ENCODE results near the gene MOGAT1. TPM values are rescaled to one million over a fixed set of nuclear protein-coding genes. Genes with fewer than 3 reads are reported as not detected.

The MOGAT1 gene
- total RNA-seq, 1 experiment from 2014 or later = not detected

GRCh38 chr2:222733470-222733845, 62.0 kb downstream of the MOGAT1 start:
- H3K27me3 ChIP-seq (ENCODE audit: control insufficient read depth, insufficient read depth, low read length) = no peaks in the 10 kb centered on the region; the same call in 1 of the 2 replicates
- DNase-seq (ENCODE audit: low read depth, low spot score) (no peak), ATAC-seq (no peak)
- H3K4me1 ChIP-seq (ENCODE audit: control insufficient read depth, insufficient read depth, low read length) = no peaks in the 10 kb centered on the region
- in situ Hi-C loops (cut with HindIII; ENCODE audit: low pct_unique_long_range_greater_than_20kb, low sequenced_read_pairs) (no loop called here), intact Hi-C loops (cut with micrococcal nuclease; ENCODE audit: unreplicated experiment) (no loop called here)
- POLR2A ChIA-PET = no interaction called here
- H3K9me3 ChIP-seq (ENCODE audit: control insufficient read depth, insufficient read depth, low read depth, low read length) = no peaks in the 10 kb centered on the region
- CTCF ChIA-PET = no interaction called here
- no peak for TF ChIP-seq REST (IDR thresholded peaks at IDR 0.05; ENCODE audit: insufficient read depth in 1 of 2, low read depth in 2 of 2, low read length in 1 of 2)
- TF ChIP-seq CTCF (IDR thresholded peaks at IDR 0.05) = no peak
- no peak for TF ChIP-seq POLR2AphosphoS5 (IDR thresholded peaks at IDR 0.05; ENCODE audit: low read depth, low read length)
- TF ChIP-seq SIN3A (IDR thresholded peaks at IDR 0.05; ENCODE audit: borderline replicate concordance, insufficient read depth, low read depth, low read length) = no peak
- TF ChIP-seq TCF7L2 (IDR thresholded peaks at IDR 0.05; ENCODE audit: low read depth, low read length) = no peak
- H3K36me3 ChIP-seq (ENCODE audit: control insufficient read depth, insufficient read depth, low read length) = no peaks in the 10 kb centered on the region
- H3K27ac ChIP-seq (ENCODE audit: low read length) = no peak overlapping the region
- no peak overlapping the region for H3K4me3 ChIP-seq (ENCODE audit: low read depth in 2 of 2, low read length in 2 of 2)
- BruUV-seq (replicated peaks) = no TSS peak

GRCh38 chr2:222733846-222734702, 62.6 kb downstream of the MOGAT1 start:
- Histone ChIP-seq H3K9me3 (ENCODE audit: control insufficient read depth, insufficient read depth, low read depth, low read length) (no peaks in the 10 kb centered on the region), H3K4me1 (ENCODE audit: control insufficient read depth, insufficient read depth, low read length) (no peaks in the 10 kb centered on the region), H3K36me3 (ENCODE audit: control insufficient read depth, insufficient read depth, low read length) (no peaks in the 10 kb centered on the region), H3K27ac (ENCODE audit: low read length) (no peak overlapping the region), H3K4me3 (ENCODE audit: low read depth in 2 of 2, low read length in 2 of 2) (no peak overlapping the region), H3K27me3 (ENCODE audit: control insufficient read depth, insufficient read depth, low read length) (no peaks in the 10 kb centered on the region; the same call in 1 of the 2 replicates)
- intact Hi-C loops (cut with micrococcal nuclease; ENCODE audit: unreplicated experiment) = no loop called here
- no peak; the same call in 1 of the 2 replicates for ATAC-seq
- DNase-seq (ENCODE audit: low read depth, low spot score) = no peak
- ChIA-PET CTCF (interaction anchor here (1.1 kb wide), 1 partner anchor 12 kb away, joined by 3 read pairs; no protein-coding TSS in a partner anchor), POLR2A (no interaction called here)
- no TSS peak for BruUV-seq (replicated peaks)
- in situ Hi-C loops (cut with HindIII; ENCODE audit: low pct_unique_long_range_greater_than_20kb, low sequenced_read_pairs) = no loop called here
- TF ChIP-seq REST (IDR thresholded peaks at IDR 0.05; ENCODE audit: insufficient read depth in 1 of 2, low read depth in 2 of 2, low read length in 1 of 2) (no peak), POLR2AphosphoS5 (IDR thresholded peaks at IDR 0.05; ENCODE audit: low read depth, low read length) (no peak), TCF7L2 (IDR thresholded peaks at IDR 0.05; ENCODE audit: low read depth, low read length) (no peak), SIN3A (IDR thresholded peaks at IDR 0.05; ENCODE audit: borderline replicate concordance, insufficient read depth, low read depth, low read length) (no peak), CTCF (IDR thresholded peaks at IDR 0.05) (no peak)
